Left colon (tissue), 2 donors: Measurements from ENCODE around the gene CDC42SE2. TPM values are rescaled to one million over a fixed set of nuclear protein-coding genes. Genes with fewer than 3 reads are reported as not detected.

Source experiments
- ATAC-seq: fragments of 200-7000 bp; cut with Tn5 transposase; one replicate; pipeline ENCODE4 v1.9.1; 2020; ENCODE audit warnings: mild to moderate bottlenecking, moderate library complexity
- DNase-seq, 2 donors: peaks; one replicate each; pipeline ENCODE4 v3.0.0-alpha.2; 2020
- intact Hi-C, 2 donors: fragments of 100-400 bp; cut with DNase I in 1 of 2; cut with micrococcal nuclease in 1 of 2; formaldehyde crosslinking; loops; one replicate each; pipeline versions ENCODE4 v1.11.2 to v1.14.0; 2022; cut with DNase I, micrococcal nuclease
- long read RNA-seq: library from polyadenylated mRNA; unstranded; transcript quantifications from one replicate; pipeline ENCODE4 v2.0.0, GENCODE V29; 2021
- total RNA-seq, 2 donors: library from RNA; stranded (reverse); fragmentation: NEBNext Ultra II Directional; extraction: Animal tissue kit (Norgen Biotek cat#: 25700); gene quantifications; one replicate each; pipeline ENCODE4 v1.2.1, GENCODE V29; 2021
- donor health status: DM: no; HTN: no; CAD: no.
- donor health status: DM: yes; HTN: yes; CAD: no.

The CDC42SE2 gene, protein sequence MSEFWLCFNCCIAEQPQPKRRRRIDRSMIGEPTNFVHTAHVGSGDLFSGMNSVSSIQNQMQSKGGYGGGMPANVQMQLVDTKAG
- 100 to 1,000 TPM; 106 to 114 TPM for total RNA-seq
- long read RNA-seq, transcript CDC42SE2-201 (6 exons, 3,591 nt): major isoform, 12 of 135 reads
- long read RNA-seq, partial matches to known transcripts: 93 of 135 reads
- long read RNA-seq, other reads (novel, unspliced or antisense): 29 of 135 reads

DNA sequence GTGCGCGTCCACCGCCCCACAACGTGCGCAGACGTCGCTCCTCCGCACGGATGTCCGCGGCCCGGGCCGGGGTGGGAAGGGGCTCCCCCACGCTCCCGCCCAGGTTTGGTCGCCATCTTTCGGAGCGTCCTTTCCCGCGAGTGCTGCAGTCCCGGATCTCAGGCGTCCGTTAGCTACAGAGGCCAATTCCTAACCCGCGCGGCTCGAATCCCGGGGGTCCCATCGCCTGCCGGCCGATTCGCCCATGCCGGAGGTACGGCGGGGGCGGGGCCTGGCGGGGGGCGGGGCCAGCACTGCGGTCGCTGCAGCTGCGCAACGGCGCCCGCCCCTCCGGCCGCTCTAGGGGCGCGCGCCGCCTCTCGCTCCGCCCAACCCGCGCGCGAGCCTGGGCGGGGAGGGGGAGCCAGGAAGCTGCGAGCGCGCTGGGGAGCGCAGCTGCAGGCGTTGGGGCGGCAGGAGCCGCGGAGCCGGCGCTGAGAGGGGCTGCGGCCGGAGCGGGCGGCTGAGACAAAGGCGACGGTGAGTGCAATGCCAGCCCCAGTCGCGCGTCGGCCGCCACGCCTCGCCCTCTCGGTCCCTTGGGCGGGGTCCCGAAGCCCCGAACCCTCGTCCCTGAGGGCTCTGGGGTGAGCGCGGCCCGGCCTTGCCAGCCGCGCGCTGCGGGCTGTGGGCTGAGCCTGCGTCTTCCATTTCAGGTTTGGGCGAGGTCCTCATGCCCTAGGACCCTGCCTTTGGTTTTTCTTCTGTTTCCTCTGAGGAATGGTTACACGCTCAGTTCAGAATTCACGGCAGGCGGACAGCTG is at the start of gene CDC42SE2:
Gene CDC42SE2, plus strand, starts transcription at position 406 of the 803 bp plus-strand sequence. CDS start 95,441 bp downstream, outside the sequence.
- intact Hi-C loops: loop anchor here in 1 of 2 donors (10.0 kb wide), 1 partner anchor 99 kb away; the partner anchor contains the start of gene HINT1
- DNase-seq (peak; percentile 78 to 88), ATAC-seq (peak; percentile 91)

DNA sequence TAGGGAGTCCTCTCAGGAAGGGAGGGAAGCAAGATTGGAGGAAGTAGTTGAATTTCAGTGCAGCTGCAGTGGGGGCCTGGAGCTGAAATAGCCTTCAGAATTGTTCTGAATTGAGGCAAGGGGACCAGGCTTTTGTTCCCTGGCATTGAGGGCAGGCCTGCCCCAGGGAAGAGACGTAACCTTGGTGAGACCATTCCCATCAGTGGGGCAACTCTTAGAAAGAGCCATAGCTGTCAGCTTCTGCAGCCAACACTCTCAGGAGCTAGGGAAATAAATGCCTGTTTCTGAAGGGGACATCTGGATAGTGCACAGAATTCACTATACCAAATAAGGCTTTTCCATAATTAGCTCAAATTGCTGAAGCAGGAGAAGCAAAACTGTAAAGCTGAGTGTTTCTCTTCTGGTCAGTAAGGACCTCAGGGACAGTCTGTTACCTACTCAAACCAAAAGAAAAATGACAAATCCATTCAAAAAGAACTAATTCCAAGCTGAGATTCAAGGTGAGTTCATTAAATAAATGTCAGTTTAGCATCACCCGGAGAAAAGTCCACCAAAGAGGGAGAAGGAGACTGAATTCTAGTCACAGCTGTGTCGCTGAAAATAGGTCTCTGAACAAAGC is 49.1 kb upstream of the CDC42SE2 start:
- intact Hi-C loops: no loop called here
- DNase-seq (no peak), ATAC-seq (no peak)

DNA sequence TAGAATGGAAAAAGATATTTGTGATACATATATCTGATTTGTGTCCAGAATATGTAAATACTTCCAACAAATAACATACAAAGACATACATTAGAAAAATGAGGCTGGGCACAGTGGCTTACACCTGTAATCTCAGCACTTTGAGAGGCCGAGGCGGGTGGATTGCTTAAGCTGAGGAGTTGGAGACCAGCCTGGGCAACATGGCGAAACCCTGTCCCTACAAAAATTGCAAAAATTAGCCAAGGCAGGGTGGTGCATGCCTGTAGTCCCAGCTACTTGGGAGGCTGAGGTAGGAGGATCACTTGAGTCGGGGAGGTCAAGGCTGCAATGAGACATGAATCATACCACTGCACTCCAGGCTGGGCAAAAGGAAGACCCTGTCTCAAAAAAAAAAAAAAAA is 46.1 kb upstream of the CDC42SE2 start:
- intact Hi-C loops: no loop called here
- no peak for ATAC-seq
- DNase-seq: no peak

DNA sequence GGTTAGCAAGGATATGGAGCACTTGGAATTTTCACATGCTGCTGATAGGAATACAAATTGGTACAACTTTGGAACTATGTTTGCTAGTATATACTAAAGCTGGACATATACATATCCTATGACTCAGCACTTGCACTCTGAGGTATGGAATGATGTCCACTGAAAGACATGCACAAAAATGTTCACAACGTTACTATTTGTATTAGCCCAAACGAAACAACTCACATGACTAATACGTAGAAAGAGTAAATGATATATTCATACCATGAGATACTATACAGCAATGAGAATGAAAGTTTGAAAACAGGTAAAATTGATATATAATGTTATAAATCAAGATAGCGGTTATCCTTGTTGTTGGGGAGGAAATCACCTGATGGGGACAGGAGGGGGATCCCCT is 45.5 kb upstream of the CDC42SE2 start:
- DNase-seq (no peak), ATAC-seq (no peak)
- intact Hi-C loops: no loop called here

DNA sequence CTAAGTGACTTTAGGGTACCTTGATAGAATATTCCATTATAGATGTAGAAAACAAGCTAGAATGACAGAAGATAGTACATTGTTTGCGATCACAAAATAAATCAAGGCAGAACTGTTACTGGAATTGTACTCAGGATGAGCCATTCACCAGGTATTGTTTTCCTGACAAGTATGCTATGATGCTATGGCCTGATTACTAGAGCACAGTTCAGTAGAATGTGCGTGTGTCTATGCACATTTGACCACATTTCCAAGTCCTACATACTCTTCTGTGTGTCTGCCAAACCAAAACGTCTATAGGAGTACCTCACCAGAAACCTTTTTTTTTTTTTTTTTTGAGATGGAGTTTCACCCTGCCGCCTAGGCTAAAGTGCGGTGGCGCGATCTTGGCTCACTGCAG is 43.3 kb upstream of the CDC42SE2 start:
- DNase-seq (no peak), ATAC-seq (no peak)
- intact Hi-C loops: no loop called here

DNA sequence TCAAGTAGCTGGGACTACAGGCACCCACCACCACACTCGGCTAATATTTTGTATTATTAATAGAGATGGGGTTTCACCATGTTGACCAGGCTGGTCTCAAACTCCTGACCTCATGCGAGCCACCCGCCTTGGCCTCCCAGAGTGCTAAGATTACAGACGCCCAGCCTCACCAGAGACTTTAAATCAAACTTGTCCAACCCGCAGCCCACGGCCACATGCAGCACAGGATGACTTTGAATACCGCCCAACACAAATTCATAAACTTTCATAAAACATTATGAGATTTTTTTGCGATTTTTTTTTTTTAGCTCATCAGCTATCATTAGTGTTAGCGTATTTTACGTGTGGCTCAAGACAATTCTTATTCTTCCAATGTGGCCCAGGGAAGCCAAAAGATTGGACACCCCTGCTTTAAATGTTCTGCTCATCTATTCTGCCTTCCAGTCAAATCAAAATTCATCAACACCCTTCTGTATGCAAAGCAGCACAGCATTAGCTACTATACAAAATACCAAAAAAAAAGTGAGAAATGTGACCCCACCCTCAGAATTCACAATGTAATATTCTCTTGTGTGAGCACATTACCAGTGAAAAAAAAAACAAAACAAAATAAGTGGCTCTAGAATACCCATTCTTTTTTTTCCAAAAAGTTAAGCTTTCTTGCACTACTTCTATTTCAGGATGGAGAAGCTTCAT is 42.7 kb upstream of the CDC42SE2 start:
- ATAC-seq: no peak
- no peak for DNase-seq
- intact Hi-C loops: no loop called here

DNA sequence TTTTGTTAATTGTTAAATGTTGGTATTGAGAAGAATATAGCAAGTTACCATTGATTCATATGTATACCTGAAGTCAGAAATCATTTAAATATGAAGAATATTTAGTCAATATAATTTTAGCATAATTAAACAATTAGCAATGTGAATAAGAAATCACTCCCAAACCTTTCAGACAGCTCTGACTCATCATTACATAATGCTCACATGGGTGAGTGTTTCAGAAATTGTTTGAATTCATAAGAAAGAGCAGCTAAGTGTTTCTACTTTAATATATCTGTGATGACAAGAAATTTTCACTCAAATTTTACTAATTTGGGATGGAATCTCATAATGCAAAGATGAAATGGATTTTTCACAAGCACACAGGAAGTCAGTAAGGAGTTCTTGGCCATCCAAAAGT is 42.0 kb upstream of the CDC42SE2 start:
- no peak for DNase-seq
- intact Hi-C loops: no loop called here
- ATAC-seq: no peak

DNA sequence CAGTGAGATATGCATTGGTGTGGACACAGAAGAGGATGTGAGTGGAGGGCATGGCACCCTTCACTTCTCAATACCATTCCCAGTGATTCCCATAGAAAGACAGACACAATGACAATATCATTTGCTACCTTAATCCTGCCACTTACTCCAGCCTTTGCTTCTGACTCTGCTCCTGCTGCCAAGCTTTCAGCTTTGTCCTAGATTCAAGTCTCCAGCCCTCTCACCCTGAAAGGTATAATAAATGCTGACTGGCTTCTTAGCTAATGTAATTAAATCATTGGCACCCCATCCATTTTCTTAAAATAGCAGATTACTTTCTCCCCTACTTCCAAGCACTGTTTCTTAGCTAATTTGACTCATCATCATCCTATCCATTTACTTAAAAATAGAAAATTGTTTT is 41.1 kb upstream of the CDC42SE2 start:
- intact Hi-C loops: no loop called here
- DNase-seq (no peak), ATAC-seq (no peak)

DNA sequence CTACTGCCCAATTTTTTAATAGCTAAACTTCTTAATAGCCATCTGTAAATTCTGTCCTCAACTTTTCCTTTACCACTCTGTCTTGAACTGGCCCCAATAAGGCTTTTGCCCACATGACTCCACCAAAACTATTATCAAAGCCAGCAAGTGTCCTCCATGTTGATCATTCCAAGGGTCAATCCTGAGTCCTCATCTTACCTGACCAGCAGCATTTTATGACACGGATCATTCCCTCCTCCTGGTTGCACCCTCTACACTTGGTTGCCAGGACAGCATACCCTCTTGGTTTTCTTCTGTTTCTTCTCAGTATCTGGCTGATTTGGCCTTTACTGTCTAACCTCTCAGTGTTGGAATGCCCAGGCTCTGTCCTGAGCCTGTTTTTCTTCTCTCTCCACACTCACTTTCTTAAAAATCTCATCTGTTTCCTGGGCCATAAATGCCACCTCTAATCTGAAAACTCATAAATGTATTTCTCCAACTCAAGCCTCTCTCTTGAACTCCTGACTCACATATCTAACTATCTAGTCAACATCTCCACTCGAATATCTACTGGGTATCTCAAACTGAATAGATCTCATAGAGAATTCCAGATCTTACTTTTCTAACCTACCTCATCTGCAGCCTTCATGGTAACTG is 40.0 kb upstream of the CDC42SE2 start:
- DNase-seq: no peak
- peak; percentile 36 for ATAC-seq
- intact Hi-C loops: no loop called here

DNA sequence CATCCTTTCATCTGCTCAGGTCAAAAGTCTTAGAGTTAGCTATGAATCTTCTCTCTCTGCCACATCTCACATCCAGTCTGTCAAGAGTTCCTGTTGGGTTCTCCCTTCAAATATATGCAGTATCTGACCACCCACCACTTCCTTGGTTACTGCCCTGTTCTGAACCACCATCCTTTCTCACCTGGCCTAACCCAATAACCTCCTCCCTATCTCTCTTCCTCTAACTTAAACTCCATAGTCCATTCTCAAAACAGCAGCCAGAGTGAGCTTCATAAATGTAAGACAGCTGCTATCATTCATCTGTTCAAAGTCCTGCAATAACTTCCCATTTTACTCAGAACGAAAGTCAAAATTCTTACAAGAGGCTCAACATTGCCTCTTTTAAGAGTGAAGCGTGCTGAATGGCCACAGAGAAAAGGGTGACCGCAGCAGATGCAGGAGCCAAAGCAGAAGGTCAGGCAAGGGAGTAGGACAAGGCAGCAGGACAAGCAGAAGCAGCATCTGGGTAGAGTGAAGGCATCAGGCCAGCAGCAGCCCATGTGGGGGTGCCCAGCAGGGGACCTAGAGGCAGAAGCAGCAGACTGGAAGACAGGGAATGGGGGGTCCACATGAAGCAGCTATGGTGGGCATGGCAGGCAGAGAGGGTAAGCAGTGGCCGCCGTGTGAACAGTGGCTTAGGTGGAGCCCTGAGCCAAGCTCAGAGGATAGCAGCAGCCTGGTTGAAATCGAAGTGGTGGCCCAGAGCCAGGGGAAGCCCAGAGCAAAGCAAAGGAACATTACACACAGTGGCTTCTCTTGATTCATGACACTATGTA is 39.3 kb upstream of the CDC42SE2 start:
- ATAC-seq (peak; percentile 74), DNase-seq (peak; percentile 50 to 59)
- intact Hi-C loops: no loop called here

DNA sequence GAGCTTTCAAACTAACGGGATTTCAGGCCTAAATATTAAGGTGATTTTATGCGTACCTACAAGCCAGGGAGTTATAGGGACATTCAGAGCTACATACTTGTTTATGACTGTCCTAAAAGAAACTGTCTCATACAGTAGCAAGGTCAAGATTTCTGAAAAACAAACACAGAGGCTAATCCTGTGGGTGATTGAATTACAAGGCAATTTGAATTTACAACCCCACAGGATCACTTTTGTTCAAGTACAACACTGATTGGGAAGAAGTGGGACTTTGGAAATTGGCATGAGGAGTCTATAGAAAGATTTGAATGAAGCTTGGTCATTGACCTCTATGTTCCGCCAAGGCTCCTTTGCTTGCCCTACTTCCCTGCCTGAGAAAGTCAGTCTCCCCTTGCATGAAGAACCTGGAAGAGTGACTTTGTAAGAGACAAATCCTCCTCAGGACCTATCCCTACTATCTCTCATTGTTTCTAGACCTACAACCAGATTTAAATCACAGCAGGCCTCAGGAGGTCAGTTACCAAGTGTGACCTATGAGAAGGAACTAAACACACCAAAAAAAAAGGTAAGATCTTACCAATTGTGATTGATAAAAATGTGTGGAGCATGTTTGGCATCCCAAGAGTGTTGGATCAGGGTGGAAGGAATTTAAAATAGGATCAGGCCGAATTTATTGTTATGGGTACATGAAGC is 38.4 kb upstream of the CDC42SE2 start:
- intact Hi-C loops: no loop called here
- DNase-seq (no peak), ATAC-seq (peak; percentile 76)

DNA sequence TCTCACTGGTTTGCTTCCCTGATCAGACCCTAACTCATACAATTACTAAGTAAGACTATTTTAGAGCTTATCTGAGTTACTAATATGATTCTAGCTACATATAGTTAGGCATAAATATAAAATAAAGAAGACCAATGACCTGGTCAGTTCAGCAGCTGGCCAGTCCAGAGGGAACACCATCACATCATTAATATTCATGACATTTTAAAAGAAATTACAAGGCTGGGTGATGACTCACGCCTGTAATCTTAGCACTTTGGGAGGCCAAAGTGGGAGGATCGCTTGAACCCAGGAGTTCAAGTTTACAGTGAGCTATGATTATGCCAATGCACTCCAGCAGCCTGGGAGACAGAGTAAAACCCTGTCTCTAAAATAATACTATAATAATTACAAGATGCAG is 37.0 kb upstream of the CDC42SE2 start:
- ATAC-seq: no peak
- intact Hi-C loops: no loop called here

DNA sequence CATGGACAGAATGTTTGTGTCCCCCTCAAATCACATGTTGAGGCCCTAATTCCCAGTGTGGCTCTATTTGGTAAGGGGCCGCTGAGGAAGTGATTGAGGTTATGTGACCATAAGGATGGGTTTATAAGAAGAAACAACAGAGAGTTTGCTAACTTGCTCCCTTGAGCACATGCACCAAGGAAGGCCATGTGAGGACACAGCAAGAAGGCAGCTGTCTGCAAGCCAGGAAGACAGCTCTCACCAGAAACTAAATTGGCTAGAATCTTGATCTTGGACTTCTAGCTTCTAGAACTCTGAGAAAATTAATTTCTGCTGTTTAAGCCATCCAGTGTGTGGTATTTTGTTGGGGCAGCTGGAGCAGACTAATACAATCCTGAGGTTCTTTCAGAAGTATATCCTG is 35.2 kb upstream of the CDC42SE2 start:
- intact Hi-C loops: no loop called here
- DNase-seq (no peak), ATAC-seq (no peak)

More for the DNA sequence above, 37.0 kb upstream of the CDC42SE2 start:
- no peak for DNase-seq

DNA sequence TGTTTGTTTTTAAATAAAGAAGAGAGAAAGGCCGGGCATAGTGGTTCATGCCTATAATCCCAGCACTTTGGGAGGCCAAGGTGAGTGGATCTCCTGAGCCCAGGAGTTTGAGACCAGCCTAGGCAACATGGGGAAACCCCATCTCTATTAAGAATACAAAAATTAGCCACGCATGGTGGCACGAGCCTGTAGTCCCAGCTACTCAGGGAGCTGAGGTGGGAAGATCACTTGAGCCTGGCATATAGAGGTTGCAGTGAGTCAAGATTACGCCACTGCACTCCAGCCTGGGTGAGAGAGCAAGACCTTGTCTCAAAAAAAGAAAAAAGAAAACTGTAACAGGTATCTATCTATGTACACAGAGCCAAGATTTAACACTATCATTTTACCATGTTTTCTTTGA is 34.2 kb upstream of the CDC42SE2 start:
- no peak for DNase-seq
- intact Hi-C loops: no loop called here
- ATAC-seq: no peak

DNA sequence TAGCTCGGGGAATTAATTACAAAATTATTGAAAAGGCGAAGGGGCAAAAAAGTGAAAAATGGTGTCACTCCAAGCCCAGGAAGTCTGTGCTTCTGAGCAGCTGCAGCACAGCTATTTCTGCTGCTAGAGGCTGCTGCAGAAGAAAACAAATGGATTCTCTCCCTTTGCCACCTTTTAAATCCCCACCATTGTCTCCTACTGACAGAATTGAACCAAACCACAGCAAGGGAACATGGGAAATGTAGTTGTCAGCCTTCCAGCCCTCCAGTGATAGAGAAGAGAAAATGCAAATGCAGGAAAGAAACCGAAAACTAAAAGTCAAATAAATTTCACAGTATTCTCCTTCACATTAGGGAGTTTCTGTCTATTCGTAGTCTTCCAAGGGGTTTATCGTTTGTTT is 33.4 kb upstream of the CDC42SE2 start:
- no peak for DNase-seq
- no peak for ATAC-seq
- intact Hi-C loops: no loop called here

DNA sequence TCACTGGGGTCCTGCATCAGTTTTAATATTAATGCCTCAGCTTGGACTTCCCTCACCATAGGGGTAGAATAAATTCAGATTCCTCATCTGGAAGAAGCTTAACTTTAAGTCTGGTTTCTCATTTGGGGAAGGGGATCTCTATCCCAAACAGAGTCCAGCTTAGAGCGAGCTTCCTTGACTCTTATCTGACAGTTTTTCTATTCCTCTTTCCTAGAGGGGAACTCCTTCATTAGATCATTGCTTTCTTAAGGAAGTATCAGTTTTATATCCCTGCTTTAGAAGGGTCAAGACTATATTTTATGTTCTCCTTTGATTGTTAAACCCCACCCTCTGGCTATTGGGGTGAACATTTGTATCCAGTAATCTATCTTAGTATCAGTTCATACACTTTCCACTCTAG is 24.2 kb upstream of the CDC42SE2 start:
- ATAC-seq: peak; percentile 24
- no peak for DNase-seq

DNA sequence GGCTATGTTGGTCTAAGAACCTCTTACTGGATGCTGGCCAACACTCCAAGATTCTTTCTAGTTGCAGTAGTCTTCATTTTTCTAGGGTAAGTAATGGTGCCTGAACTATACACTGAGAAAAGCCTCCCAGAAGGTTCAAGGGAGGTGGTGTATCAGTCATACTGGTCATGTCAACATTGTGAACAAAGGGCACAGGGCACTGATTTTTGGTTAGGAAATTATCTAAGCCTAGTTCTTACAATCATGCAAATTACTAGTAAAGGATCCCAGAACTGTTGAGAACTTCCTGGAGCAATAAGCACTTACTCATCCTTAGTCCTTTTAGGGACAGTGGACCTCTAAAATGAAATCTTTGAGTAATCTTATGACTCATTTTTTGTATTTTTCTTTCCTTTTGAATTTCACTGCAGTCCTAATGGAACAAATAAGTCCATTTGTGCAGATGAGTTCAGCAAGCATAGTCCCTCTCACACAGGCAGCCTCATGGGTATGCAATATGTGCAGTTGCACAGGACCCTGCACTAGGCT is 21.1 kb upstream of the CDC42SE2 start:
- intact Hi-C loops: no loop called here
- DNase-seq (no peak), ATAC-seq (peak; percentile 64)

More for the DNA sequence above, 24.2 kb upstream of the CDC42SE2 start:
- intact Hi-C loops: no loop called here
